Calu3 (cell line): Measurements from ENCODE around the gene NDUFB1. TPM values are rescaled to one million over a fixed set of nuclear protein-coding genes. Genes with fewer than 3 reads are reported as not detected.

Experiments
- BruUV-seq: library from RNA; stranded (reverse); fragments of 400-500 nt; replicated peaks from 2 replicates; lab custom pipeline; 2021; lab: Mats Ljungman, UMichigan
- CTCF ChIA-PET: fragments of 300-600 bp; sonication (Branson Sonifier 250); formaldehyde crosslinking; loops from one replicate; lab custom pipeline; 2022; ENCODE audit warnings: antibody characterized with exemption; lab: Charles Lee
- DNase-seq: peaks from one replicate; pipeline ENCODE4 v3.0.0; 2022
- H3K27ac Mint-ChIP-seq: one replicate; pipeline ENCODE4 v1.8.0; 2022; ENCODE audit warnings: mixed read lengths; ENCODE audit not compliant: unreplicated experiment
- H3K27me3 Mint-ChIP-seq: one replicate; pipeline ENCODE4 v1.8.0; 2022; ENCODE audit warnings: mixed read lengths; ENCODE audit not compliant: unreplicated experiment
- H3K36me3 Mint-ChIP-seq: one replicate; pipeline ENCODE4 v1.8.0; 2022; ENCODE audit warnings: mild to moderate bottlenecking, moderate library complexity, mixed read lengths; ENCODE audit not compliant: insufficient read depth, unreplicated experiment
- H3K4me1 Mint-ChIP-seq: one replicate; pipeline ENCODE4 v1.8.0; 2022; ENCODE audit warnings: mild to moderate bottlenecking, low read depth, mixed read lengths; ENCODE audit not compliant: unreplicated experiment
- H3K4me3 Mint-ChIP-seq: one replicate; pipeline ENCODE4 v1.8.0; 2022; ENCODE audit warnings: mild to moderate bottlenecking, low read depth, moderate library complexity, mixed read lengths; ENCODE audit not compliant: unreplicated experiment
- H3K9me3 Mint-ChIP-seq: one replicate; pipeline ENCODE4 v1.8.0; 2022; ENCODE audit warnings: low read depth, mixed read lengths; ENCODE audit not compliant: unreplicated experiment
- intact Hi-C: fragments of 100-400 bp; cut with micrococcal nuclease; formaldehyde crosslinking; loops from one replicate; pipeline ENCODE4 v1.10.0; 2022; ENCODE audit not compliant: unreplicated experiment
- total RNA-seq: library from RNA; stranded (reverse); gene quantifications from 2 replicates; pipeline ENCODE4 v1.2.3, GENCODE V29; 2022
- TF ChIP-seq, protein P1 (sequence below): fragments of 200-600 bp; IDR thresholded peaks from one replicate; pipeline ENCODE4 v1.8.0; 2022; ENCODE audit warnings: antibody characterized with exemption; ENCODE audit not compliant: unreplicated experiment

NDUFB1 gene
- total RNA-seq, 1 experiment from 2014 or later: 101 TPM

DNA sequence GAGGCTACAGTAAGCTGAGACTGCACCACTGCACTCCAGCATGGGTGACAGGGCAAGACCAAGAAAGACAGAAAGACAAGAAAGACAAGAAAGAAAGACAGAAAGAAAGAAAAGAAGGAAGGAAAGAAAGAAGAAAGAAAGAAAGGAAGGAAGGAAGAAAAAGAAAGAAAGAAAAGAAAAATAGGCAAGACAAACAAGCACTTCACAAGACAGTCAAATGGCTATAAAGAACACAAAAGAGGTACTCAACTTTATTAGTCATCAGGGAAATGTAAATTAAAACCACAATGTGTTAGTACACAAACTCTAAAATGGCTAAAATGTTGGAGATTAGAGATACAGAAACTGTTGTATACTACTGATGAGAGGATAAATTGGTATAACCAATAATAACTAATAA lies 21.7 kb downstream of the NDUFB1 start:
- no TSS peak for BruUV-seq
- no peak for DNase-seq
- CTCF ChIA-PET: interaction anchor here (0.5 kb wide), 1 partner anchor 21 kb away, joined by 5 read pairs; no protein-coding TSS in a partner anchor

DNA sequence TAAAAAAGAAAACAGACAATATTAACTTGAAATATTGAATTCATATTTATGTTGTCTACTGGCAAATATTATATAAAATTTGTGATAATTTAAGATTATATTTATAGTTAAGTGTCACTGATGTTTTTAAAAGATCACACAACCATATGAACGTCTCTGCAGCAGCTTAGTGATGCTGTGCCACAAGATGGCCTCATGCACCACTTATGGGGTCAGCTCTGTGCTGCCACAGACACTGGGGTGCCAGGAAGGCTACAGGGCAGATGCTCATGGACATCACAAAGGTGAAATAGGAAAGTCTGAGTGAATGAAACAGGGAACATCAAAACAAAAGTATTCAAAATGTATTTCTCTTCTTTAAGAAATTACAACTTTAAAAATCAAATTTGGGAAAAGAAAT lies 28.2 kb downstream of the NDUFB1 start:
- TF ChIP-seq, protein P1, sequence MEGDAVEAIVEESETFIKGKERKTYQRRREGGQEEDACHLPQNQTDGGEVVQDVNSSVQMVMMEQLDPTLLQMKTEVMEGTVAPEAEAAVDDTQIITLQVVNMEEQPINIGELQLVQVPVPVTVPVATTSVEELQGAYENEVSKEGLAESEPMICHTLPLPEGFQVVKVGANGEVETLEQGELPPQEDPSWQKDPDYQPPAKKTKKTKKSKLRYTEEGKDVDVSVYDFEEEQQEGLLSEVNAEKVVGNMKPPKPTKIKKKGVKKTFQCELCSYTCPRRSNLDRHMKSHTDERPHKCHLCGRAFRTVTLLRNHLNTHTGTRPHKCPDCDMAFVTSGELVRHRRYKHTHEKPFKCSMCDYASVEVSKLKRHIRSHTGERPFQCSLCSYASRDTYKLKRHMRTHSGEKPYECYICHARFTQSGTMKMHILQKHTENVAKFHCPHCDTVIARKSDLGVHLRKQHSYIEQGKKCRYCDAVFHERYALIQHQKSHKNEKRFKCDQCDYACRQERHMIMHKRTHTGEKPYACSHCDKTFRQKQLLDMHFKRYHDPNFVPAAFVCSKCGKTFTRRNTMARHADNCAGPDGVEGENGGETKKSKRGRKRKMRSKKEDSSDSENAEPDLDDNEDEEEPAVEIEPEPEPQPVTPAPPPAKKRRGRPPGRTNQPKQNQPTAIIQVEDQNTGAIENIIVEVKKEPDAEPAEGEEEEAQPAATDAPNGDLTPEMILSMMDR: no peak
- intact Hi-C loops: no loop called here
- H3K27ac Mint-ChIP-seq: no peak overlapping the region
- no TSS peak for BruUV-seq
- H3K4me3 Mint-ChIP-seq: no peak overlapping the region
- H3K4me1 Mint-ChIP-seq: no peaks in the 10 kb centered on the region
- H3K9me3 Mint-ChIP-seq: no peaks in the 10 kb centered on the region
- CTCF ChIA-PET: interaction anchor here (0.9 kb wide), 1 partner anchor 13 kb away, joined by 5 read pairs; the partner anchor contains the start of gene ATXN3
- no peaks in the 10 kb centered on the region for H3K27me3 Mint-ChIP-seq
- DNase-seq: no peak
- H3K36me3 Mint-ChIP-seq: no peaks in the 10 kb centered on the region

More for the DNA sequence above, 21.7 kb downstream of the NDUFB1 start:
- Mint-ChIP-seq H3K4me1 (peaks cover 9% of the 10 kb centered on the region), H3K4me3 (no peak overlapping the region), H3K27ac (no peak overlapping the region), H3K36me3 (no peaks in the 10 kb centered on the region), H3K27me3 (no peaks in the 10 kb centered on the region), H3K9me3 (no peaks in the 10 kb centered on the region)
- intact Hi-C loops: no loop called here
- TF ChIP-seq, protein P1: no peak

DNA sequence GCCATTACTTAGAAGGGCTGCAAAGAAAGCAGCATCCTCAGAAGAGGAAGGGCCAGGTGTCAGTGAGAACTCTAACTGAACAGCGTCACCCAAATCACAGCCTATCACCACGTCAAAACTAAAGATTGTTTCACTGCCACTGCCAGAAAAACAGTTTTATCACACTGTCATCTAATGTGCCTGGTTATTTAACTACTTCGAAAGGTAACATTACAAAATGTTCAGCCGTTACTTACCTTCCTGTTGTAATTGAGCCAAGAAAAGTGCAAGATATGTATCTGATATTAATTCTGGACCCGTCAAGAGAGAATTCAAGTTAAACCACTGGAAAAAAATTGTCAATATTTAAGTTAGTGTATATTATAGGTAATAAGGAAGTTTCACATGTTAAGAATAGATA lies 33.0 kb downstream of the NDUFB1 start:
- Mint-ChIP-seq H3K27me3 (no peaks in the 10 kb centered on the region), H3K4me1 (no peaks in the 10 kb centered on the region), H3K4me3 (no peak overlapping the region), H3K36me3 (peaks cover 9% of the 10 kb centered on the region), H3K27ac (no peak overlapping the region), H3K9me3 (no peaks in the 10 kb centered on the region)
- no TSS peak for BruUV-seq
- CTCF ChIA-PET: interaction anchor here (0.7 to 1.0 kb wide), 2 partner anchors 18 to 41 kb away, joined by 3 read pairs; partner anchors contain the start of gene ATXN3
- DNase-seq: no peak
- intact Hi-C loops: no loop called here
- TF ChIP-seq, protein P1: no peak

DNA sequence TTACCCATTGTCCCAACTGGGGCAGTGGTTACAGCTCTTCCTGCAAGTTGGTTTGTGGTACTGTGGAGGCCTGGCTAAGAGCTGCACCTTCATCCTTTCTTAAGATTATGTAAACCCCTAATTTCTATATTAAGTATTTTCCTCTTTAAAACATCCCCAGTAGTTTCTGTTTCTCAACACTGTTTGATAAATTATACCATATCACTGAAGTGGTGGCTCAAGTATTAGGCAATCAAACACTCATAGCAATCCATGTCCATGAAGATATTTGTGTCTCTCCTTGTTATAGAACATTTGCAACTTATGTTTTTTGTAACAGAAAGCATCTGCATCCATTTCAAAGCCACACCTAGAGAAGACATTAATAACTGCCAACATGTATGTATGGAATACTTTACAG lies 47.0 kb downstream of the NDUFB1 start:
- H3K27me3 Mint-ChIP-seq: no peaks in the 10 kb centered on the region
- intact Hi-C loops: no loop called here
- no TSS peak for BruUV-seq
- no peak for DNase-seq
- H3K4me3 Mint-ChIP-seq: no peak overlapping the region
- no peaks in the 10 kb centered on the region for H3K4me1 Mint-ChIP-seq
- no peak overlapping the region for H3K27ac Mint-ChIP-seq
- TF ChIP-seq, protein P1: no peak
- H3K9me3 Mint-ChIP-seq: no peaks in the 10 kb centered on the region
- CTCF ChIA-PET: interaction anchor here (0.7 kb wide), 1 partner anchor 28 kb away, joined by 4 read pairs; no protein-coding TSS in a partner anchor
- no peaks in the 10 kb centered on the region for H3K36me3 Mint-ChIP-seq

Other genes starting within 250 kb of the NDUFB1 start
- gene FBLN5, start 174.0 kb downstream of the NDUFB1 start, total RNA-seq: 0.39 and 0.90 TPM in 2 replicates
- gene TRIP11, start 81.6 kb downstream of the NDUFB1 start, total RNA-seq: 50.2 and 53.8 TPM in 2 replicates
- gene ATXN3, start 15.1 kb downstream of the NDUFB1 start, total RNA-seq: 20.5 and 21.8 TPM in 2 replicates
- gene CPSF2, start 263 bp upstream of the NDUFB1 start, total RNA-seq: 70.3 and 76.7 TPM in 2 replicates
- not detected in 2 replicates for gene SLC24A4, start 201.5 kb upstream of the NDUFB1 start, total RNA-seq